Activated CD4-positive, alpha-beta T cell treated with anti-CD3 and anti-CD28 coated beads, Interleukin-2, amount 50 U/mL, for 1 hour (primary cell): Measurements from ENCODE around the gene DNAJC3.
"Not testable (repeated sequence)": the region's sequence is repeated elsewhere in the genome, so short reads cannot be mapped to it uniquely, and the experiment has no call there.

Experiments used
- DNase-seq: peaks from one replicate; pipeline ENCODE4 v3.0.0-alpha.2; 2020

The DNAJC3 gene

DNA sequence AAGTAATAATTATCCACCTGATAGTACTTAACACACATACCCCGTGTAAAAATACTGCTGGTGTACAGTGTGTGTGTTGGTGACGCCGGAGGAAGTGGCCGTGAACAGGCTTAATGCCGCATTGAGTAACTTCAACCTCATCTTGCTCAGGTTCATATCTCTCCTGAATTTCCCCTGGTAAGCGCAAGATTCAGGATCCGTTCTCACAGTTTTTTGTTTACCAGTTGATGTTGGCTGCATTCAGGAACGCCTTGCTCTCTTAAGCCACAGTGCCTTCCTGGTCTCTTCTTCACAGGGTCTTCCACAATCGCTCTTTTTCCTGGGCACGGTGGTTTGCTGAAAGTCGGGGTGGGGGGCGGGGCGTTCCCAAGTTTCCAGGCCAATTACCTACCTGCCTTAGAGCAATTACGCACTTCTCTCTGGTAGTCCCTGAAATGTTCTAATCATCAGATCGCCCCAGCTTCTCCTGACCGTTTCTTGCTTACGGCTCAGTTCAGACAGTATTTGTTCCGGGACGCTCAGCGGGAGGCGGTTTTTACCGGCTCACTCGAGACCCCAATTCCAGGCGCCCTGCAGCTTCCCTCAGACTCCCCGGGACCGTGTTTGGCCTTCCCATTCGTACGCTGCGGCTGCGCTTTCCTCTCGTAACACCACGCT, 706 bp upstream of the DNAJC3 start:
- no peak for DNase-seq

DNA sequence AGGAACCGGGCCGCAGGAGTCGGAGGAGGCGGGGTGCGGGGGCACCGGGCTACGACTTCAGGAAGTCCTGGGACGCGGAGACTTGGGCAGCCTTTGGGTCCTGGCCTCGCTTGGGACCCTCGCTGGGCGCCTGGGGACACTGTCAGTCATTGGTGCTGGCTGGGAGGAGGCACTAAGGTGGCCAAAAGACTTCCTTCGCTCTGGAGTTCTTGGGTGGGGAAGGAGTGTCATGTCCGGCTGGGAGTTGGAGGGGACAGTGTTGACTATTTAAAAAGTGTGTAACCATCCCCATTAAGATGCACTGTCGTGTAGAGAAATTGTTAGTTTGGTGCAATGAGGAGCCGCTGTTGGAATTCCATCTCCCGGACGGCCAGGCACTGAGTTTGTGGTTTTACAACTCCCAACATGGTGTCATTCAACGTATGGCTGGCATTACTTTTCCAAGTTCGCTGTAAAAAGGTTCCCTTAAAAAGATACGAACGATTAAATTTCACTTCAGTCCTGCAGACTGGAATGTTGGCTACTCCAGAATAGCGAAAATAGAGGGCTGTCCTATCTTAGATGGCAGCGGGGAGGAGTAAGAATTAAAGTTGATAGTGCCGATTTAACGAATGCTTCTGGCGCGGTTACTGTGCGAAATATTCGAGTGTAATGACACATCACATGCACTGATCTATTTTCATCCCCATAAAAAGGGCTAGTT, 776 bp downstream of the DNAJC3 start:
- DNase-seq: no peak

DNA sequence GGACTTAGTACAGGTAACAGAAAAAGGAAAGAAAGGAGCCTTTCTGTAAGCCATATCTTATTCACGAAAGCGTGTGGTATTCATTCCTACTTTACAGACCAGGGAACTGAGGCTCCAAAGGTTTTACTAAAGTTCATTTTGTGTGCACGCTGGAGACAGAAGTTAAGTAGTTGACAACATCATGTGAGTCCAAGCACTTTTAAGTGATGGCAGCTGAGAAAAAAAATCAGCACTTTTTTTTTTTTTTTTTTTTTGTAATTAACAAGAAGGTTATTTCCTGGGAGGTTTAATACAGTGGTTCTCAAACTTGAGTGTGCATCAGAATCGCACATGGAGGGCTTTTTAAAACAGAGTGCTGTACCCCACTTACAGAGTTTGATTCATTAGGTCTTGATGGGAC, 2.0 kb downstream of the DNAJC3 start:
- DNase-seq: no peak

DNA sequence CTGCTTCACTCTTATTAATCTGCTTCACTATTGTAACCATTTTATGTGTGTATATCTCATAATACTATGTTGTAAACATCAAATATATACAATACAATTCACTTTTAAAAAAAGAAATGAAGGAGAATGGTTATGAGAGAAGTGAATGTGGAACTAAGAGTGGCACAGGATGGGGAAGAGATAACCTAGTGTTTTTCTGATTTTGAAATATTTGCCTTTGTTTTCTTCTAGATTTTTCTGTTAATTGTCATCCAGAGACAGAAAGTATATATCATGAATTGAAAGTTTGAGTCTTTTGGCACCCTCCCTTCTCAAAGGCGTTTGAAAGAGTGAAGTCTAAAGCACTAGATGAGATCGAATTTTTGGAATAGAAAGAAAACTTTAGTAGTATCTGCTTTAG, 2.8 kb downstream of the DNAJC3 start:
- no peak for DNase-seq

DNA sequence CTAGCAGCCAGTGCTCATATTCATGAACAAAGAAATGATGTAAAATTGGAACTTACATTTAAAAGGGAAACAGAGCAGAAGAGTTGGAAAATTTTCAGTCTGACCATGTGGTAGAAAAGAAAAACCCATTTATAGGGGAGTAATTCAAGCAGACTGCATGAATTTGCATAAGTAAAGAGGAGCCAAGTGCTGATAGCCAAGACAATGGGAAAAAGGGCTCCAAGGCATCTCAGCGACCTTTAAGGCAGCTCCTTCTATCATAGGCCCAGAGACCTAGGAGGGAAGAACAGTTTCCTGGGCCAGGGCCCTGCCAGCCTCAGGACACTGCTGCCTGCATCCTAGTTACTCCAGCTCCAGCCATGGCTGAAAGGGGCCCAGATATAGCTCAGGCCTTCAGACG, 7.5 kb downstream of the DNAJC3 start:
- DNase-seq: no peak

DNA sequence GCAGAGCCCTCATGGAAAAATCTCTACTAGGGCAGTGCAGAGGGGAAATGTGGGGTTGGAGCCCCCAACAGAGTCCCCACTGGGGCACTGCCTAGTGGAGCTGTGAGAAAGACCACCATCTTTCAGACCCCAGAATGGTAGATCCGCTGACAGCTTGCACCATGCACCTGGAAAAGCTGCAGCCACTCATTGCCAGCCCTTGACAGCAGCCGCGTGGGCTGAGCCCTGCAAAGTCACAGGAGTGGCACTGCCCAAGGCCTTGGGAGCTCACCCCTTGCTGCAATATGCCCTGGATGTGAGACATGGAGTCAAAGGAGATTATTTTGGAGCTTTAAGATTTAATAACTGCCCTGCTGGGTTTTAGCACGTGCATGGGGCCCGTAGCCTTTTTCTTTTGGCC, 8.0 kb downstream of the DNAJC3 start:
- not testable (repeated sequence) for DNase-seq

DNA sequence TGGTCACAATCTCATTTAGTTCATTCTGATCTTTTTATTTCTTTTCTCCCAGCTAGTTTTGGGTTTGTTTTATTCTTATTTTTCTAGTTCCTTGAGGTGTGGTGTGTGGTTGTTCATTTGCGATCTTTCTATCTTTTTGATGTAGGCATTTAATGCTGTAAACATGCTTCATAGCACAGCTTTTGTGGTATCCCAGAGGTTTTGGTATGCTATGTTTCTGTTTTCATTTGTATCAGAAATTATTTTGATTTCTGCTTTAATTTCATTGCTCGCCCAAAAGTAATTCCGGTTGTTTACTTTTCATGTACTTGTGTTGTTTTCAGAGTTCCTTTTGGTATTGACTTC, 12.6 kb downstream of the DNAJC3 start:
- DNase-seq: no peak

DNA sequence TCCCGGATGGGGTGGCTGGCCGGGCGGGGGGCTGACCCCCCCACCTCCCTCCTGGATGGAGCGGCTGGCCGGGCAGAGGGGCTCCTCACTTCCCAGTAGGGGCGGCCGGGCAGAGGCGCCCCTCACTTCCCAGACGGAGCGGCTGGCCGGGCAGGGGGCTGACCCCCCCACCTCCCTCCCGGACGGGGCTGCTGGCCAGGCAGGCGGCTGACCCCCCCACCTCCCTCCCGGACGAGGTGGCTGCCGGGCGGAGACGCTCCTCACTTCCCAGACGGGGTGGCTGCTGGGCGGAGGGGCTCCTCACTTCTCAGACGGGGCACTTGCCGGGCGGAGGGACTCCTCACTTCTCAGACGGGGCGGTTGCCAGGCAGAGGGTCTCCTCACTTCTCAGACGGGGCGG, 14.0 kb downstream of the DNAJC3 start:
- DNase-seq: not testable (repeated sequence)

DNA sequence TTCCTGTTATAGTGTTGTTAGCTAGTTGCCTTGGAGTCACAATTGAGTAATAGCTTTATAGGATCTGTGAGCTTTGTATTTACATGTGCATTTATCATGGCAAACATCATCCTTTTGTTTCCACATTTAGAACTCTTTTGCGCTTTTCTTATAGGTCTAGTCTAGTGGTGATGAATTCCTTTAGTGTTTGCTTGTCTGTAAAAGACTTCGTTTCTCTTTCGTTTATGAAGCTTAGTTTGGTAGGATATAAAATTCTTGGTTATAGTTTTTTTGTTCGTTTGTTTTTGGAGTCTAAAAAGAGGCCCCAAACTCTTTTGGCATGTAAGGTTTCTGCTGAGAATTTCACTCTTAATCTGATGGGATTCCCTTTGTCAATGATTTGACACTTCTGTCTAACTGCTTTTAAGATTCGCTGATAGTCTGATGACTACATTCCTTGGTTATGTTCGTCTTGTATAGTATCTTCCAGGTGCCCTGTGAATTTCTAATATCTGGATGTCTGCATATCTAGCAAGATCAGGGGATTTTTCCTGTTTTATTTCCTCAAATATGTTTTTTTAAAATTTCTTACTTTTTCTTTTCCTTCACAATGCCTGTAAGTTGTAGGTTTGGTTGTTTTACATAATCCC, 20.2 kb downstream of the DNAJC3 start:
- no peak for DNase-seq

DNA sequence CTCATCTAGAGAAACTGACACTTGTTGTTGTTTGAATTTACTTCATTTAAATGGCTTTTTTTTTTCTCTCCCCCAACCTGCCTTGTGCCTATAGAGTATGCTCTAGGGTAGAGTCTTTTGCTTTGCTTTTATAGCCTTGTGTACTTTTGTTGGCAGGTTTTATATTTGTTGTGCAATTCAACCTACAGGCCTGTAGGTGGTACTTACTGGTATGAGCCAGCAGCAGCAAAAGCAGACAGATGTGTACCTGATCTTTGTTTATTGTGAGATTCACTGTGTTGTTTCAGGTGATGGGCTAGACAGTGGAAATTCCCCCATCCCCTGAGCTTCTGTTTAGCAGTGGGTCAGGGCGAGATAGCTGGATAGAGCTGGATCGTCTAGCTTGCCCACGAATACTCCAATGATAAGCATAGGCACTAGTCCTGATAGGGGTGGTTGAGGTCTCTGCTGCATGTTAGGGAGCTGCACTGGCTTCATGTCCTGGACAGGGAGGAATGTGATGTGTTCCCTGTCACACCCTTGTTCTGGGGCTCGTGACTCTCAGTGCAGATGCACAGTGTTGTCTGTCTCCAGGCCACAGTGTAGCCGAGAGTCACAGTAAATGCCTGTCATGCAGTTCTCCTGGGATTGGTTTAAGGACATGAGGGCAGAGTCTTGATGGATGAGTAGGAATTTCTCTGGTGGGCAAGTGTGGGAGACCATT, 21.3 kb downstream of the DNAJC3 start:
- DNase-seq: no peak

DNA sequence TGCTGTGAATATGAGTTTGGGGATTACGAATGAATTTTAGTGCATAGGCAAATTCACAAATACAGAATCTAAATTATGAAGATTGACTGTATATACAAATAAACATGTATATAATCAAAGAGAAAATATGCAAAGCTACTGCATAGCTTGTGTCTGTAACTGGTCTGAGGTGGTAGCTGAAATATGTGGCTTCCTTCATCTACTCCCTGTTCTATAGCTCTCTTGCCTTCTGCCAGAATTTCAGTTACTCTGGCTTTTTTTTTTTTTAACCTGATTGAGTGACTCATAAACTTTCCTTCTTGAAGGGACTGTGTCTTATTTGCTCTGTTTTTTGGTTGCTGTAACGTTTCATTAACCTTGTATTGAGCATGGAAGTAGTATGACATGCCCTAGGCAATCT, 26.6 kb downstream of the DNAJC3 start:
- DNase-seq: no peak

DNA sequence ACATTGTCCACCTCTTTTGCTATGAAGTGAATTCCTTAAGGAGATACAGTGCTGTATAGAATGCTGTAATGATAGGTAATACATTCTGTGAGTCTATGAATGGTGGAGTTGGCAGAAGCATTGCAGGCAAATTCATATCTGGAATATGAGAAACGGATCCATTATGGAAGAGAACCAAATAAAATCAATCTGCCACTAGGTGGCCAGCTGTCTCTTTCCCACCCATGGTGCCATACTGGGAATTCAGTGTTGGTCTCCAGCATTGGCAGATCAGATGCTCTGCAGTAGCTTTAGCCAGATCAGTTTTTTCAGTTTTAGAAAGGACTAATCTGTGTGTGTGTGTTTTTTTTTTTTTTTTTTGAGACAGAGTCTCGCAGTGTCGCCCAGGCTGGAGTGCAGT, 27.6 kb downstream of the DNAJC3 start:
- no peak for DNase-seq

DNA sequence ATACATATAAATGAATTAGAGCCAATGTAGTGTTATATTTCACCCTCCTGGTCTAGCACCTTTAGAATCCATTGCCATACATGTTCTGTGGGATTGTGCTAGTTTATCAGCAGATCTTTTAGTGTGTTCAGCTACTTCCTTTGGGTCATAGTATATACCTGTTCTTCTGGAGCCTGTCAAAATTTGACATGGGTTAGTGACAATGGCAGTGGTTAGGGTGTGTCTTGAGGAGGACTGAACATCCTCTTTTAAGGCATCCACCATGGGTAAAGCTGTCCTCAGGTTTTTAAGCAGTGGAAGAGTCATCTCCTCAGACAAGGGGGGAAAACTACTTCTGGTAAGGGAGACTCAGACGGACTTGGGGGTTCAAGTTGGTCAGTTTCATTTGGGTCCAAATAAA, 29.4 kb downstream of the DNAJC3 start:
- no peak for DNase-seq

DNA sequence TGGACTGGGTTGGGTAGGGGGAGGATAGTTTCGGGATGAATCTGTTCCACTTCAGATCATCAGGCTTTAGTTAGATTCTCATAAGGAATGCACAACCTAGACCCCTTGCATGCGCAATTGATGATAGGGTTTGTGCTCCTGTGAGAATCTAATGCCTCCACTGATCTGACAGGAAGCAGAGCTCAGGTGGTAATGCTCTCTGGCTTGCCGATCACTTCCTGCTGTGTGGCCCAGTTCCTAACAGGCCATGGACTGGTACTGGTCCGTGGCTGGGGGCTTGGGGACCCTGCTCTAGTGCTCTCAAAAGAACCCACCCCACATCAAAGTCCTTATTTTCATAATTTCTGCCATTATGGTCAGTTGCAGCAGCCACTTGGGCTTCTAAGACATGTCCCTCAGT, 30.1 kb downstream of the DNAJC3 start:
- DNase-seq: no peak

DNA sequence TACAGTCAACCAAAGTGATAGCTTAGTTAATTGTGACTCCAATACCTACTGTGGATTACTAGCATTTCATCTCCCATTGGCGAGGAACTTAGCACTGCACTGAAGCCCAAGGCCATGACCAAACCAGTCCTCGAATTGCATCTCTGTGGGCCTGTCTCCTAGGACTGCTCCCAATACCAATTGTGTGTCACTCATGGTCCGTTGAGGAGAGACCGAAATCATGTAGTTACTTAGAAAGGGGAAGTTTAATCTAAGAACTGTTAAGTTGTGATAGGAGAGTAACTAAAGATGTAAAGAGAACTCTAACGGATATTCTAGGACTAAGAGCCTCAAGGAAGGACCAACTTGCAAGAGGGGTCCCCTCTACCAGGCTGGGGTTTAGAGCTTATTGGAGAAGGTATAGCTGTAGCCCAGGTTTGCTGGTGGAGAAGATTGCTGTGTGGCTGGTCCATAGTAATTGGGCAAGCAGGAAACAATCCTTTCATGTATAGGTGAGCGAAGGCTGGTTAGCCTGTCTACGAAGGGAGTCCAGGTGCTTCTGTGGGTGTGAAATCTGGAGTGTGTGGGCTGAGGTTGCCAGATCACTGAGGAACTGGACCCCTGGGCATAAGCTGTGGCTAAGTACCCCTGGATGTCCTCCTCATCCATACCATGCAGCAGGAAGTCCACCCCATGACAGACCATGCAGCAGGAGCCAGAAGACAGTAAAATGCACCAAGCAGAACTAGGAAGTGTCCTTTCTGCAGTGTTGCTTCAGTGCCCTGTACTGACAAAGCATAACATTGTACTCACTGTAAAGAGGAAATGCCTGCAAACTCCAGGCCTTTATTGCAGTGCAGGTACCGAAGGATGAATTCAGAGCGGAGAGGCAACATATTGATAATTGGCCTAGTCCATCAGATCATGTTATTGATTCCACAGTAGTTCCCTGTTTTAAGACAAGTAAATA, 30.8 kb downstream of the DNAJC3 start:
- DNase-seq: no peak

DNA sequence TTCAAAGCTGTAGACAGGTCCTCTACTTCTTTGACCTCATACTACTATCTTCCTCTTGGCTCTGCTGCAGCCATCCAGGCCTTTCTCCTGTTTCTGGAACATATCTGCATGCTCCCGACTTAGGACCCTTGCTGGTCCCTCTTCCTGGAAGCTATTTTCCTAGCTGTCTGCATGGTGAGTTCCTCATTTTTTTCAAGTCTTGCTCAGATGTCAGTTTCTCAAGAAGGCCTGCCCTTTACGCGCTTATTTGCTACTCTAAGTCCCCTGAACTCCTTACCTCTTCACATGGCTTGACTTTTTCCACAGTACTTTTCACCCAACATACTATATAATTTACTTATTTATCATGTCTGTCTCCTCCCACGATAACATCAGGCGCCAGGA, 31.4 kb downstream of the DNAJC3 start:
- no peak for DNase-seq

DNA sequence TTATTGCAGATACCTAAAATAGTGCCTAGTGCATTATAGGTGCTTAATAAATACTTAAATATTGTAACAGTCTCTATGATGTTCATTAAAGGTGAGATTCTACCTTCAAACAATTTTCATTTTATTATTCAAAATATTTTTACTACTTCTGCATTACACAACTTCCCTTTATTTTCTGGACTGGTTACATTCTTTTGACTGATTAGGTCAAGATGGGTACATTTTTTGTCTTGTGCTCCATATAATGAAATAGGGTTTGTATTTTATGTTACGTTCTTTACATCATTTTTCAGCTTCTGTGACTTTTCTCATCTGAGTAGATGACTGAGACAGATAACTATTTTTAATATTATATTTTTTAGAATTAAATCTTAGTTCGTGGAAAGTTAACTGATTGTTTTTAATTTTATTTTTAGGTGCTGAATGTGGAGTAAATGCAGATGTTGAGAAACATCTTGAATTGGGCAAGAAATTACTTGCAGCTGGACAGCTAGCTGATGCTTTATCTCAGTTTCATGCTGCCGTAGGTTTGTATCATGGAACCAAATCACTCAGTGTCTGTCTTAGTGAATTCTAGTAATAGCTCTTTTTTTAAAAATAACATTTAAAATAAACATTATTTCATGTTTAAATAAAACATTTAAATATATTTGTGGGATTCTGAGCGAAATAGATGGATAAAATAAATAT, 32.0 kb downstream of the DNAJC3 start:
- DNase-seq: no peak

DNA sequence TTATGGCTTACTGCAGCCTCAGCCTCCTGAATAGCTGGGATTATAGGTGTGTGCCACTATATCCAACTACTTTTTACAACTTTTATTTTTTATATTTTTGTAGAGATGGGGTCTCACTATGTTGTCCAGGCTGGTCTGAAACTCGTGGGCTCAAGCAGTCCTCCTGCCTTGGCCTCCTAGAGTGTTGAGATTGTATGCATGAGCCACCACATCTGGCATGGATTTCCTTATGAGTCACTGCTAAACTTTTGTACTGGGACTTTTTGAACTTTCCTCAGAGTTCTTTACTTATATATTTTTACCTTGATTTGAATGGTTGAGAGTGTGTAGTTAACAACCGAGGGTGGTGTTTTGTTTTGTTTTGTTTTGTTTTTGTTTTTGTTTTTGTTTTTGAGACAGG, 33.4 kb downstream of the DNAJC3 start:
- DNase-seq: no peak

DNA sequence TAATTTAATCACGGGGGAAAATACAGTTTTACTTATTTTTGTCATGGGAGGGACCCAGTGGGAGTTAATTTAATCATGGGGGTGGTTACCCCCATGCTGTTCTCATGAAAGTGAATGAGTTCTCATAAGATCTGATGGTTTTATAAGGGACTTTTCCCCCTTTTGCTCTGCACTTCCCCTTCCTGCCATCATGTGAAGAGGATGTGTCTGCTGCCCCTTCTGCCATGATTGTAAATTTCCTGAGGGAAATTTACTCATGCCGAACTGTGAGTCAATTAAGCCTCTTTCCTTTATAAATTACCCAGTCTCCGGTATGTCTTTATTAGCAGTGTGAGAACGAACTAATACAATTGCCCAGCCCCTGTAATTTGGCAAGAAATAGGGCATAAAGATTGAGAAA, 35.9 kb downstream of the DNAJC3 start:
- DNase-seq: not testable (repeated sequence)

DNA sequence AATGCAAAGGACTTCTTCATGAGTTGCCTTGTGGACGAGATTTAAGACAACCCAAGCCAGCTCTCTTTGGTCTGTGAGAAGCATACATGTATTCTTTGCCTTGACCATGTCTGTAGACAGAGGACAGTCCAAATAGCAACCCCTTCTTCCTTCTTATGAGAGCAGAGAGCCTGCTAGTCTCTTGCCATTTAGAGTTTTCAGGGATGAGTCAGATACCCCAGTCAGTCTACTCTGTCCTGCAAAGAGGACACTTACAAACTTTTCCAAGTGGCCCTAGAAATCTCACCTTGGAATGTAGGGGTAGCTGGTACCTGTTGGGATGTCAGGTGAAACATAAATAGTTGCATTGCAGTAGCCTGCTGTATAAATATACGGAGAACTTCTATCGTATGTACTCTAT, 36.7 kb downstream of the DNAJC3 start:
- no peak for DNase-seq

DNA sequence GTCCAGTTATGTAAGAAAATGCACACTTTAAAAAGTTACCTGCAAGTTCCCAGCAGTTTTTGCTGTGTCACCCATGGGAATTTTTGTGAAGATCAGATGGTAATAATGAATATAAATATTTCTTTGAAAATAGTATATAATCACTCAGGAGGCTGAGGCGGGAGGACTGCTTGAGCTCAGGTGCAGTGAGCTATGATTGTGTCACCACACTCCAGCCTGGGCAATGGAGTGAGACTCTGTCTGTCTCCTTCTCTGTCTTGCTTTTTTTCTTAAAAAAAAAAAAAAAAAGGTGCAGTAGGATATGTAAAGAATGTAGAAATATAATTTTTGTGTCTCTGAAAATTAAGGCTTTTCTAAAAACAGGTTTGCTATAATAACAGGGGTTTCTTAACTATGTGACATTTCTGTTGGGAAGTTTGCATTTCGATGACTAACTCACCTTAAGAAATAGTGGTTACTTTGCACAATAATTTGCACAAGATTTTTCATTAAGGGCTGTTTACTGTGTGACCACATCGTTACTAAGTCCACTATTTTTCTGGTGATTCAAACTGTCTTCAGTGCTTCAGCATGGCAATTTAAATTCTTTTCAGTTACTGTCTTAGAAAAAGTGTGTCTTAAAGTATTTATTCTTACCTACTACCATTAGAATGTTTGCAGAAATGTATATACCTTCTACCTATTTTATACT, 37.3 kb downstream of the DNAJC3 start:
- DNase-seq: no peak

DNA sequence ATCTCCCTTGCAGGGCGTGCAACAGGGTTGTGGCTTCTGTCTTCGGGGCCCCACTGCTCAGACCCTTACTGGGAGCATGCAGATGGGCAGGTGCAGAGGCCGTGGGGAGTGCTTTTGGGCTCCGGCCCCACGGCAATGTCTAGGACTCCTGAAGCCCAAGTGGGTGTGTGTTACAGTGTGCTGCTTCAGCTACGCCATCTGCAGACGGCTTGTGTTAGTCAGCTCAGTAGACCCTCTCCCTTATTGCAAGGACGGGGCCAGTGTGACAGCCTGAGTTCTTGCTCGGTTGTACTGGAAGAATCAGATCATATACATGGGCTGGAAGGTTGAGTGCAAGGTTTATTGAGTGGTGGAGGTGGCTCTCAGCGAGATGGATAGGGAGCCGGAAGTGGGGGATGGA, 39.3 kb downstream of the DNAJC3 start:
- no peak for DNase-seq
